Right lobe of liver (tissue), 6 donors: ENCODE measurements around the gene SLC24A3. TPM values are rescaled to one million over a fixed set of nuclear protein-coding genes. Genes with fewer than 3 reads are reported as not detected.

Experiments used
- ATAC-seq, 4 donors: fragments of 200-7000 bp; cut with Tn5 transposase; one replicate each; pipeline ENCODE4 v1.9.1; 2020; ENCODE audit warnings: mild to moderate bottlenecking in 4 of 4, moderate library complexity in 4 of 4
- DNase-seq, 3 donors: peaks; one replicate each; pipeline ENCODE4 v3.0.0-alpha.2; 2020
- H3K27ac ChIP-seq, 3 donors: fragments of 200-600 bp; one replicate each; pipeline ENCODE4 v1.8.0; 2022
- H3K27me3 ChIP-seq, 2 donors: fragments of 200-600 bp; one replicate each; pipeline ENCODE4 v1.8.0; 2022
- H3K36me3 ChIP-seq, 4 donors: fragments of 200-600 bp; sonication (generic) in 1 of 4; one replicate each; pipeline versions ENCODE4 v1.5.1 to v1.8.0; 2017 to 2022; ENCODE audit warnings: control low read depth in 1 of 4
- H3K4me1 ChIP-seq, 4 donors: fragments of 200-600 bp; sonication (generic) in 1 of 4; one replicate each; pipeline versions ENCODE4 v1.5.1 to v1.8.0; 2017 to 2022; ENCODE audit warnings: control low read depth in 1 of 4
- H3K4me3 ChIP-seq, 3 donors: fragments of 200-600 bp; one replicate each; pipeline ENCODE4 v1.8.0; 2022
- H3K9me3 ChIP-seq, 4 donors: fragments of 200-600 bp; sonication (generic) in 1 of 4; one replicate each; pipeline versions ENCODE4 v1.5.1 to v1.8.0; 2017 to 2022; ENCODE audit warnings: control low read depth in 1 of 4
- POLR2A ChIP-seq: fragments of 450-650 bp; IDR thresholded peaks from one replicate; pipeline ENCODE4 v1.6.1; 2017; ENCODE audit warnings: antibody characterized with exemption, mild to moderate bottlenecking
- WGBS: methylation state at CpG from one replicate; pipeline ENCODE4 v1.1.6; 2018; ENCODE audit warnings: low coverage, low lambda C conversion rate; ENCODE audit not compliant: insufficient coverage; ENCODE audit errors: missing lambda C conversion rate; 5-methylcytosine and 5-hydroxymethylcytosine counted together
- intact Hi-C, 2 donors: fragments of 100-400 bp; cut with DNase I; formaldehyde crosslinking; loops; one replicate each; pipeline versions ENCODE4 v1.11.2 to v1.14.1; 2022
- total RNA-seq, 6 experiments: library from RNA; depleted of rRNA in 2 of 6; stranded (reverse); fragments of >200 nt in 2 of 6; fragmentation: NEBNext Ultra II Directional in 3 of 6; extraction: Animal tissue kit (Norgen Biotek cat#: 25700) in 3 of 6; gene quantifications; one replicate each; pipeline versions ENCODE4 v1.1.0 to v1.2.4, GENCODE V29; 2016 to 2023
- TF ChIP-seq, protein P1 (sequence below), 4 donors: fragments of 200-600 bp in 3 of 4; fragments of 450-650 bp in 1 of 4; IDR thresholded peaks; one replicate each; pipeline versions ENCODE4 v1.5.1 to v1.8.0; 2016 to 2022; ENCODE audit warnings: antibody characterized with exemption in 4 of 4, mild to moderate bottlenecking in 2 of 4
- donor health status: DM: no; HTN: yes; CAD: no.
- donor health status: DM: no; HTN: no; CAD: no.
- donor health status: DM: no; HTN: no; CAD: no.
- donor health status: DM: no; HTN: yes; CAD: no.
- donor health status: DM: no; HTN: yes; CAD: no.

Gene SLC24A3
- total RNA-seq, 6 experiments from 2014 or later = 0.06 to 0.49 (median 0.27) TPM

- TF ChIP-seq, protein P1, sequence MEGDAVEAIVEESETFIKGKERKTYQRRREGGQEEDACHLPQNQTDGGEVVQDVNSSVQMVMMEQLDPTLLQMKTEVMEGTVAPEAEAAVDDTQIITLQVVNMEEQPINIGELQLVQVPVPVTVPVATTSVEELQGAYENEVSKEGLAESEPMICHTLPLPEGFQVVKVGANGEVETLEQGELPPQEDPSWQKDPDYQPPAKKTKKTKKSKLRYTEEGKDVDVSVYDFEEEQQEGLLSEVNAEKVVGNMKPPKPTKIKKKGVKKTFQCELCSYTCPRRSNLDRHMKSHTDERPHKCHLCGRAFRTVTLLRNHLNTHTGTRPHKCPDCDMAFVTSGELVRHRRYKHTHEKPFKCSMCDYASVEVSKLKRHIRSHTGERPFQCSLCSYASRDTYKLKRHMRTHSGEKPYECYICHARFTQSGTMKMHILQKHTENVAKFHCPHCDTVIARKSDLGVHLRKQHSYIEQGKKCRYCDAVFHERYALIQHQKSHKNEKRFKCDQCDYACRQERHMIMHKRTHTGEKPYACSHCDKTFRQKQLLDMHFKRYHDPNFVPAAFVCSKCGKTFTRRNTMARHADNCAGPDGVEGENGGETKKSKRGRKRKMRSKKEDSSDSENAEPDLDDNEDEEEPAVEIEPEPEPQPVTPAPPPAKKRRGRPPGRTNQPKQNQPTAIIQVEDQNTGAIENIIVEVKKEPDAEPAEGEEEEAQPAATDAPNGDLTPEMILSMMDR (IDR thresholded peaks at IDR 0.05) = no peak
- no peak for TF ChIP-seq POLR2A
- no peak for DNase-seq
- no peaks in the 10 kb centered on the region for H3K36me3 ChIP-seq
Measured at GRCh38 chr20:19259141-19259591, 46.7 kb downstream of the SLC24A3 start.

DNA sequence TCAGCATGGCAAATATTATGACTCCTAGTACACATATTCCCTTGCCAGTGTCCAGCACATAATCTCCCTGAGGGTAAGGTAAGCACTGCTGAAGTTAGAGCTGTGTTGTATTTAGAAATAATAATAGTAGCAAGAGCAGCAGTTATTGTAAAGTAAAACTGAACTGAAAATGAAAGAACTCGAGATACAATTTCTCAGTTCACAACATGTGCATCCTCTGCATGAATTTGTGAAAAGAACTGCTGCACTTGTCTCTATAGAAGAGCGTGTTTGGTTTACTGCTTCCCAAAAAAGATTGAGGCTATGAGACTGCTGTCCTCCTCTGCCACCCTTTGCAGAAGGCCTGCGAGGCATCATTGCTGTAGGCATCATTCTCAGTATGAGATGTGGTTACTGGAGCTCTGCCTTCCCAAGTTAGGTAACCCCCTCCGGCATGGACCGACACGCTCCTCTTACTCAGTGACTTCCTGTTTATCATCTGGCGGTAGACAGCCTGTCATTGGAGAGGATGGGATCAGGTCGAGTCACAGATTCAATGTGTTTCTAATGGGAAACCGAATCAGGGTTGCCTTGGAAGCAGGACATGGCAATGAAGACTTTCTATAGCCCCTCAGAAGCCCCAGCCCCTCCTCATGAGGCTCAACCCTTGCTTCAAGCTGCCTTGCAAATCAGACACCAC, 48.1 kb downstream of the SLC24A3 start:
- 33% methylated on average over 7 of the region's 9 CpGs for WGBS
- no peak overlapping the region for H3K27ac ChIP-seq
- H3K4me3 ChIP-seq = no peak overlapping the region
- no peaks in the 10 kb centered on the region for H3K36me3 ChIP-seq
- intact Hi-C loops = no loop called here
- TF ChIP-seq, protein P1 (IDR thresholded peaks at IDR 0.05) = no peak
- peak in 1 of 4 donors; percentile 19 for ATAC-seq
- no peaks in the 10 kb centered on the region for H3K4me1 ChIP-seq
- H3K9me3 ChIP-seq = no peaks in the 10 kb centered on the region
- DNase-seq = no peak
- no peaks in the 10 kb centered on the region for H3K27me3 ChIP-seq

More at GRCh38 chr20:19259141-19259591, 46.7 kb downstream of the SLC24A3 start:
- H3K9me3 ChIP-seq = no peaks in the 10 kb centered on the region
- no peaks in the 10 kb centered on the region for H3K27me3 ChIP-seq
- intact Hi-C loops = no loop called here
- WGBS = 27% methylated on average over 3 of the region's 7 CpGs
- H3K27ac ChIP-seq = no peak overlapping the region
- H3K4me3 ChIP-seq = no peak overlapping the region
- ATAC-seq = no peak
- no peaks in the 10 kb centered on the region for H3K4me1 ChIP-seq

- TF ChIP-seq, protein P1 (IDR thresholded peaks at IDR 0.05) = no peak
- no peak for TF ChIP-seq POLR2A
- intact Hi-C loops = no loop called here
- DNase-seq (no peak), ATAC-seq (no peak)
- Histone ChIP-seq H3K4me3 (no peak overlapping the region), H3K4me1 (no peaks in the 10 kb centered on the region), H3K9me3 (no peaks in the 10 kb centered on the region), H3K27ac (no peak overlapping the region), H3K36me3 (no peaks in the 10 kb centered on the region), H3K27me3 (no peaks in the 10 kb centered on the region)
- 75% methylated on average over 2 of the region's 7 CpGs for WGBS
Measured at GRCh38 chr20:19264191-19264590, 51.7 kb downstream of the SLC24A3 start.

GRCh38 chr20:19265646-19266374, 53.4 kb downstream of the SLC24A3 start:
- 48% methylated on average over 2 of the region's 3 CpGs for WGBS
- DNase-seq (no peak), ATAC-seq (no peak)
- no peaks in the 10 kb centered on the region for H3K27me3 ChIP-seq
- no peaks in the 10 kb centered on the region for H3K4me1 ChIP-seq
- no peaks in the 10 kb centered on the region for H3K9me3 ChIP-seq
- H3K4me3 ChIP-seq = no peak overlapping the region
- no peak overlapping the region for H3K27ac ChIP-seq
- TF ChIP-seq, protein P1 (IDR thresholded peaks at IDR 0.05) = no peak
- no peak for TF ChIP-seq POLR2A
- H3K36me3 ChIP-seq = no peaks in the 10 kb centered on the region
- intact Hi-C loops = no loop called here
